GM19239 (cell line): ENCODE results near the gene CAPZA1.
"Not testable (repeated sequence)": the region's sequence is repeated elsewhere in the genome, so short reads cannot be mapped to it uniquely, and the experiment has no call there.

ENCODE experiments used
- DNase-seq: peaks from one replicate; pipeline ENCODE4 v3.0.0; 2011; ENCODE audit warnings: low spot score; ENCODE audit not compliant: insufficient read length
- FAIRE-seq: peaks from 2 replicates; lab custom pipeline; 2011; peaks lifted over from hg19 to GRCh38; lab: Jason Lieb, UNC

The CAPZA1 gene

GRCh38 chr1:112619518-112620376, at the start of gene CAPZA1:
TSS of gene CAPZA1 (plus strand) at chr1:112619832. CDS start at chr1:112619845, 13 bp downstream.
- FAIRE-seq (peak; percentile 83), DNase-seq (peak; percentile 52)

- FAIRE-seq (no peak), DNase-seq (no peak)
Measured at GRCh38 chr1:112575154-112575804, 44.4 kb upstream of the CAPZA1 start.

- DNase-seq: no peak
- no peak for FAIRE-seq
Measured at GRCh38 chr1:112576240-112576639, 43.4 kb upstream of the CAPZA1 start.

- peak; percentile 45 for FAIRE-seq
Measured at GRCh38 chr1:112579801-112580510, 39.7 kb upstream of the CAPZA1 start.

GRCh38 chr1:112581586-112582192, 37.9 kb upstream of the CAPZA1 start:
- DNase-seq (no peak), FAIRE-seq (no peak)

More at GRCh38 chr1:112579801-112580510, 39.7 kb upstream of the CAPZA1 start:
- DNase-seq: no peak

GRCh38 chr1:112583366-112583765, 36.3 kb upstream of the CAPZA1 start:
- no peak for FAIRE-seq
- no peak for DNase-seq

- FAIRE-seq (no peak), DNase-seq (no peak)
Measured at GRCh38 chr1:112589766-112590165, 29.9 kb upstream of the CAPZA1 start.

- FAIRE-seq (no peak), DNase-seq (no peak)
Measured at GRCh38 chr1:112594208-112594876, 25.3 kb upstream of the CAPZA1 start.

GRCh38 chr1:112599477-112599876, 20.2 kb upstream of the CAPZA1 start:
- FAIRE-seq: no peak
- DNase-seq: no peak

GRCh38 chr1:112603012-112603411, 16.6 kb upstream of the CAPZA1 start:
- DNase-seq: no peak
- no peak for FAIRE-seq

- no peak for FAIRE-seq
Measured at GRCh38 chr1:112603541-112603940, 16.1 kb upstream of the CAPZA1 start.

GRCh38 chr1:112605633-112606327, 13.9 kb upstream of the CAPZA1 start:
- DNase-seq: no peak
- FAIRE-seq: no peak

More at GRCh38 chr1:112603541-112603940, 16.1 kb upstream of the CAPZA1 start:
- DNase-seq: no peak

GRCh38 chr1:112614460-112615065, 5.1 kb upstream of the CAPZA1 start:
- no peak for DNase-seq
- peak; percentile 47 for FAIRE-seq

- DNase-seq: no peak
- peak; percentile 55 for FAIRE-seq
Measured at GRCh38 chr1:112618114-112618720, 1.4 kb upstream of the CAPZA1 start.

- DNase-seq (no peak), FAIRE-seq (peak; percentile 82)
Measured at GRCh38 chr1:112618721-112619517, 713 bp upstream of the CAPZA1 start, which contains the start of gene ST7L. TSS of gene ST7L (minus strand) at chr1:112619141. CDS start at chr1:112619113, 28 bp downstream.

- DNase-seq (no peak), FAIRE-seq (no peak)
Measured at GRCh38 chr1:112620377-112620695, 704 bp downstream of the CAPZA1 start.

- not testable (repeated sequence) for FAIRE-seq, DNase-seq
Measured at GRCh38 chr1:112624493-112624892, 4.9 kb downstream of the CAPZA1 start.

GRCh38 chr1:112625696-112626095, 6.1 kb downstream of the CAPZA1 start:
- DNase-seq (no peak), FAIRE-seq (no peak)
